NCI-H146 treated with DMSO at 0.1 percent for 48 hours (cell line): ENCODE results near the gene FXYD2.

Experiments
- DNase-seq: peaks from one replicate; lab custom pipeline; 2025; ENCODE audit not compliant: unreplicated experiment; lab: John Stamatoyannopoulos, UW

FXYD2 gene

GRCh38 chr11:117836077-117836960 is 11.8 kb upstream of the FXYD2 start:
- DNase-seq, result no peak

- no peak for DNase-seq
Observed at GRCh38 chr11:117835576-117835975, 11.0 kb upstream of the FXYD2 start.

- no peak for DNase-seq
Observed at GRCh38 chr11:117834838-117835443, 10.4 kb upstream of the FXYD2 start.

DNA sequence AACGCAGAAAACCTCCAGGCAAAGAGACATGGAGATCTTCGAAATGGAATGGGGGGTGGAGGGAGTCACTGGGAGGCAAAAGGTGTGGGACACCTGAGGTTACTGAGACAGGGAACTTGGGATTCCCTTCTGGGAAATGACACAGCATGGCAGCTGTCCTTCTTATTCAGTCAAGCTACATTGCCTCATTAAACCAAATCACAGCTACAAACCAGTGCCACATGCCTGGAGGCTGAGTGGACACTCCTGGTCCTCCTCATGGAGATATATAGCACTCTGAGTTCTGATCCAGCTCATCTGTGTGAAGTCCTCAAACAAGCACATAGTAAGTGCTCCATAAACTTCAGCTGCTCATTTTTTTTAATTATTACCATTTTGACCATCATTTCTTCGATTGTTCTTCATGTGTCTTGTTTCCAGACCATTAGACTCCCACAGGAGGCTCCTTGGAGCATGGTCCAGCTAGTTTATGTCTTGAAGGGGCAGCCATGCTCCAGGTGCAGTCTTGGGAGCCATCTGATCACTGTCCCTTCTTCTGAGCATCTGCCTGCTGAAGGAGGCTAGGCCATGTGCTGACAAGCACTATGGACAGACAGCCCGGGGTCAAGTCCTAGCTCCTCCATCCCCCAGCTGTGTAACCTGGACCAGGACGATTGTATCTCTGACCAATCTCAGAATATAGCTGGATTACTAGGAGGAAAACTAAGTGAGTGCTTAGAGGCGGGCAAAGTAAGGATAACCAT is 9.7 kb upstream of the FXYD2 start:
- DNase-seq, result no peak

GRCh38 chr11:117833401-117833891 is 8.9 kb upstream of the FXYD2 start:
- DNase-seq, result peak; percentile 94

DNA sequence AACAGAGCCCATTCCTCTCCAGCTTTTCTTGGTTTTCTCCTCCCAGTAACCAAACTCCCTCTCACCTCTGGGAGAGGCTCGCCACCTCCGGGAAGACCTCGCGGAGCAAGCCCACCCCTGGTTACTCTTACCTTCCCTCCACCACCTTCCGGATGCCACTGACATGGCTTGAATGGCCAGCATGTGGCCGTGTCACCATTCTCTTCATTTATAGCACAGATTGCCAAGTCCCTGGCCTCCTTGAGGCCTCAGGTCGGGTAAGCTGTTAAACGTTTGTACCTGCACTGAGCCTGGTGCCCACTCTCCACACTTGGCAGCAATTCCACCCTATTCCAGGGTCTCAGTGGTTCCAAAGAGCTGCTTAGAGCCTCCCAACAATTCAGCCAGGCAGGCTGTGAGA is 8.0 kb upstream of the FXYD2 start:
- DNase-seq, result no peak

DNA sequence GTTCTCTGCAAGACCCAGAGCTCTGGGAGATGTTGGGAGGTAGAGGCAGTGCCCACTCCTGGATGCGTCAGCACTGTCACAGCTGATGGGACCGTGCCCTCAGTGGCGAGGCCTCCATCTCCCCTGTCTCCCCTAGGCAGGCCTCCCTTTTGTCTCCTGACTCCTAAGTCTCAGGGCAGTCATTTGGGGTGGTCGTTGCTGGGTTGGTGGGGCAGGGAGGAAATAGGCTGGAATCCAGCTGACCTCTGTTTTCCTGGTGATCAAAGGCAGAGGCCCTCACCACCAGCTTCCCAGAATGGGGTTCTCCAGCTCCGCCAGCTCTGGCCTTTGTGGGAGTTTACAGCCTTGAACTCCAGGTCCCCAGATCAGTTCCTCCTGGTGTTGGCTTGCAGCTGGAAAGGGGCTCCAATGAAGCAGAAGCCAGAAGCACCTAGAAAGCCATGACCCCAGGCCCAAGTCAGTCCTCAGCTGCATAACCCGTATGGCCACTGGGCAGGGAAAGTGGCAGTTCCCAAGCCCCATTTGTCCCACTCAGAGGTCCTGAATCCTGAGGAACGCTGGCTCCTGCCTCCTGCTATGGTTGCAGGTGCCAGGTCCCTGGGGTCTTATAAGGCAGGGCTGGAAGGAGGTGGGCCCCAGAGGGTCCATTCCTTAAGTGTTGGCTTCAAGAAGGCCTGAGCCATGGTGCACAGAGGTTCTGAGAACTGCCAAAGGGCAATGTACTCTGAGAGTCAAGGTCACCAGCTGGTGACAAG is 7.3 kb upstream of the FXYD2 start:
- DNase-seq, result no peak

- no peak for DNase-seq
Observed at GRCh38 chr11:117830674-117831351, 6.3 kb upstream of the FXYD2 start.

- no peak for DNase-seq
Observed at GRCh38 chr11:117830072-117830471, 5.5 kb upstream of the FXYD2 start.

DNA sequence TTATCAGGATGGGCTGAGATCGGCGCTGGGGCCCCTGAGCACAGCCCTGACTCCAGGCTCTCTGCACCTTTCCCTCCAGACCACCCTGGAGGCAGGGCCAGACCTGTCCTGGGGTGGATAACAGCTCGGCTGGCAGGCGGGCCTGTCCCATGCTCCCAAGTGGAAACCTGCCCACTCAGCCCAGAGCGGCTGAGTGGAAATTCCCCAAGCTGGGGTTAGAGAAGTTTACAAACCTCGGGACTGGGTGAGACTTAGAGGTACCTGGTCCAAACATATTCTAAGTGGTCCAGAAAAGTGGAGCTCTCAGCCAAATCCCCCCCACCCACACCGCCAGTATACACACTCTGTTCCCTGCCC is 4.8 kb upstream of the FXYD2 start:
- no peak for DNase-seq

GRCh38 chr11:117828611-117829368 is 4.2 kb upstream of the FXYD2 start:
- DNase-seq, result no peak

- DNase-seq, result no peak
Observed at GRCh38 chr11:117827521-117828511, 3.3 kb upstream of the FXYD2 start.

DNA sequence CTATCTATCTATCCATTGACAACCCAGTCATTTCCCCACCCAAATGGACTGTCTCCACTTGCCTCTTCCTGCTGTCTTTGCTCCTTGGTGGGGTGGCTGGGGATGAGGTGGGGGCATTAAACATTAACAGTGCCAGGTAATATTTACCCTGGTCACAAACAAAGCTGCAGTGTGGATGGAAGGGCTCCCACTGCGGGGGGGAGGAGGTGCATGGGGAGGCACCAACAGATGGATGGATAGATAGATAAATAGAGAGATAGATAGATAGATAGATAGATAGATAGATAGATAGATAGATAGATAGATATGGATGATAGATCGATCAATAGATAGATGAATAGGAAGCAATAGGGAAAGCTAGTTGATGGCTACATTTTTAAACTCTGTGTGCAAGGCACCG is 2.3 kb upstream of the FXYD2 start:
- DNase-seq, result no peak

DNA sequence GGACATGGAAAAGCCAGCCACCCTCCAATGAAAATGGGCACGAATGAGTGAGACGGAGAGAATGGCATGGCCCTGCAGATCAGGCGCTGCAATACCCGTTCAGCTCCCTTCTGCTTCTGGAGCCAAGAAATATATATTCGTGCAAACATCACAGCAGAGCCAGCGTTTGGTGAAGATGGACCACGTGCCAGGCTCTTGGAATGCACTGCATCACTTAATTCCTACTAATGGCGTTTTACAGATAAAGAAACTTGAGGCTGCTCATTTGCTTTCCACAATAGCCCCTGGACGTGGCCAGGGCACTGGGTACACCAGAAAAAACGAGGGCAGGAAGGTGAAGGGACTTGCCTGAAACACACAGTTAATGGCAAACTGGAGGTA is 1.6 kb upstream of the FXYD2 start:
- DNase-seq, result no peak

GRCh38 chr11:117825538-117826189 is 1.1 kb upstream of the FXYD2 start:
- no peak for DNase-seq

- DNase-seq, result no peak
Observed at GRCh38 chr11:117823946-117824420, 561 bp downstream of the FXYD2 start.

DNA sequence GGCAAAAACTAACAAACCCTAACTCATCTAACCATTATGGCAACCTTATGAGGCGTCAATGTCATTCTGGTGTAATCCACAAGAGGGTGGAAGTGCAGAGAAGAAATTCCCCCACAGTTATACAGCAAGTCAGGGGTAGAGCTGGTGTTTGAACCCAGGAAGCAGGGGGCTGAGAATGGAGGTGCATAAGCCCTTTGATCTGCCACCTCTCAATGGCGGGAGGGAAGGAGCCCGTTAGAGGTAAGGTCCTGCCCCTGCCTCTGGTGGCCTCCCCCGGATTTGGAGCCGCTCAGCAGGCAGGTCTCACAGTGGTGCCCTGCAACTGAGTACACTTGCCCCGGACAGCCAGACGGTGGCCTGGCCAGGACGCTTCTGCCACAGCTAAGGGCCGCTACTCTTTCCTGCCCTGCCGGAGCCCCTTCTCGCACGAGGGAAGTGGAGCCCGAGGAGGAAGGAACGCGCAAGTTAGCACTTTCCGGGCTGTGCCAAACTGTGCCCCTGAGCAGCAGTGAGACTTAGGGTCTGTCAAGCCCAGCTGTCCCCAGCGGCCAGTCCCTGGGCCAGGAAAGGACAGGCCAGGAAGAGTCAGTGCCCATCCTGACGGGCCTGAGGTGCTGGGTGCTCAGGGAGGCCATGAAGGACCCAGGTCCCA is 1.1 kb downstream of the FXYD2 start:
- DNase-seq, result no peak
